ENCODE measurements around the gene ADAMTS17.
"Not testable (repeated sequence)": the region's sequence is repeated elsewhere in the genome, so short reads cannot be mapped to it uniquely, and the experiment has no call there.

The ADAMTS17 gene

GRCh38 chr15:100340721-100341238 is 995 bp downstream of the ADAMTS17 start:
- in situ Hi-C loops (cut with HindIII; ENCODE audit: low pct_ligation_motif_present, low pct_unique_long_range_greater_than_20kb, low sequenced_read_pairs): no loop called here

GRCh38 chr15:100339999-100340398 is 1.8 kb downstream of the ADAMTS17 start:
- DNase-seq: no peak
- in situ Hi-C loops (cut with HindIII; ENCODE audit: low pct_ligation_motif_present, low pct_unique_long_range_greater_than_20kb, low sequenced_read_pairs): no loop called here

More at GRCh38 chr15:100340721-100341238, 995 bp downstream of the ADAMTS17 start:
- no peak for DNase-seq

- DNase-seq; in situ Hi-C loops (cut with HindIII; ENCODE audit: low pct_ligation_motif_present, low pct_unique_long_range_greater_than_20kb, low sequenced_read_pairs): not testable (repeated sequence)
Observed at GRCh38 chr15:100339451-100339850, 2.3 kb downstream of the ADAMTS17 start.

DNA sequence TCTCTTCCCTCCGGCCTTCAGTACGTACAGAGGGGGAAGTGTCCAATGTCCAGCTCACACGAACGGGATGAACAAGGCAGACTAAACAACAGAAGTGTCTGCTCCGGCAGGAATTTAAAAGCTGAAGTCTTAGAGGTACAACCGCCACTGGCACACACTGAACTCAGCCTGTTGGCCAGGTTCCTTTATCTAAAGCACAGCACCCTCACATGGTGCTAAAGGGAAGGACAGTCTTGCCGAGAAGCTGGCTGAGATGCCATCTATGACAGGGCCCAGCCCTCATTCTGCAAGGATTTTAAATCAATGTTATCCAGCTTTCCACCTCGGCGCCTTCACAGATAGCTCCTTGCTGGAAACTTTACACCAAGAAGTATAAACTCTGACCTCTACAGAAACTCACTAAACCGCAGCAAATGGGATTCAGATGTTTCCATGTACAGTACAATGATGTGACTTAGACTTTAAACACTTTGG is 2.8 kb downstream of the ADAMTS17 start:
- in situ Hi-C loops (cut with HindIII; ENCODE audit: low pct_ligation_motif_present, low pct_unique_long_range_greater_than_20kb, low sequenced_read_pairs): no loop called here
- DNase-seq: peak; percentile 70

DNA sequence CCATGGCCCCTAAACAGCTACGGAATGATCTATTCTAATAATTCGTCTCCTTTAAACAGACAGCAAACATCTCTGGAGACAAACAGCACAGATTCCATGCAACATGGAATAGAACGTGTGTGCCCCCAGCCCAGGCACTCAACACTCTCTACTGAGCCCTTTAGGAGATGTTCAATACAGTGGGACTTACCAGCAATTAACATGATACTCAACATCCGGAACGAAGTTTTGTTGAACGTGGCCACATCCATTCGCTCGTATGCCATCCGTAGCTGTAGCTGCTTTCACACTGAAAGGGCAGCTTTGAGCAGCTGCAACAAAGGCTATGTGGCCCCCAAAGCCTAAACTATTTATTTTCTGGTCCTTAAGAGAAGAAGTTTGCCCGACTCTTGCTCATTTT is 3.5 kb downstream of the ADAMTS17 start:
- in situ Hi-C loops (cut with HindIII; ENCODE audit: low pct_ligation_motif_present, low pct_unique_long_range_greater_than_20kb, low sequenced_read_pairs): no loop called here

GRCh38 chr15:100337096-100338044 is 4.4 kb downstream of the ADAMTS17 start:
- in situ Hi-C loops (cut with HindIII; ENCODE audit: low pct_ligation_motif_present, low pct_unique_long_range_greater_than_20kb, low sequenced_read_pairs): no loop called here
- no peak for DNase-seq

More for the DNA sequence above, 3.5 kb downstream of the ADAMTS17 start:
- no peak for DNase-seq

DNA sequence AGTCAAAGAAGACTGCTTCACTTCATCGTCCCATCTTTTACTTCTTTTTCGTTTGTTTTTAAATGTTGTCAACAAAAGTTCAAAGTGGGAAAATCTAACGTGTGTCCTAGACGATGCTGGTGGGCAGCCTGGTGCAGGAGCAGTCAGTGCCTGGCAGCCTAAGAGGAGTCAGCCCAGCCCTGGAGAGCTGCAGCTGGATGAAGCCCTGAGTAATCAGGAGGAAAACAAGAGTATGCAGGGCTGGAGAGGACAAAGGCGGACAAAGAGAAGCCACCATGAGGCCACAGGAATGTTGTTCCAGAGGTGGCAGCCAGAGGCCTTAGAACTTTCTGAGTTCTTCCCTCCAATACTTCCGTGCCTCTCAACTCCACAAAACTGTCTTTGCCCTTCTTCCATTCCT is 5.7 kb downstream of the ADAMTS17 start:
- in situ Hi-C loops (cut with HindIII; ENCODE audit: low pct_ligation_motif_present, low pct_unique_long_range_greater_than_20kb, low sequenced_read_pairs): no loop called here
- DNase-seq: no peak

GRCh38 chr15:100335335-100335999 is 6.3 kb downstream of the ADAMTS17 start:
- DNase-seq: no peak

DNA sequence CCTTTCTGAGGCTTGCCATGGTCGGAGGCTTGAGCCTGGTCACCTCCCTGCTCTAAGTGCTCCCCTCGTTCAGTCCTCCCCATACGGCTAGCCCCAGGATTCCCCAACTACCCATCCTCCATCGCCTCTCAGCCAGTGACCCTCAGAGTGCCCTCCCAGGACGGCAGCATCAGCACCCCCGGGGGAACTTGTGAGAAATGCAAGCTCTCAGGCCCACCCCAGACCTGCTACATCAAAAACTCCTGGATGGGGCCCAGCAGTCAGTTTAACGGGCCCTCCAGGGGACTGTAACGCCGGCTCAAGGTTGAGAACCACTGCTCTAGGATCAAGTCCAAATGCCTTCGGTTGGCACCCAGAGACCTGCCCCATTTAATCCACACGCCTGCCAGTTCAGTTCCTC is 6.9 kb downstream of the ADAMTS17 start:
- in situ Hi-C loops (cut with HindIII; ENCODE audit: low pct_ligation_motif_present, low pct_unique_long_range_greater_than_20kb, low sequenced_read_pairs): no loop called here
- DNase-seq: no peak

More at GRCh38 chr15:100335335-100335999, 6.3 kb downstream of the ADAMTS17 start:
- in situ Hi-C loops (cut with HindIII; ENCODE audit: low pct_ligation_motif_present, low pct_unique_long_range_greater_than_20kb, low sequenced_read_pairs): no loop called here

DNA sequence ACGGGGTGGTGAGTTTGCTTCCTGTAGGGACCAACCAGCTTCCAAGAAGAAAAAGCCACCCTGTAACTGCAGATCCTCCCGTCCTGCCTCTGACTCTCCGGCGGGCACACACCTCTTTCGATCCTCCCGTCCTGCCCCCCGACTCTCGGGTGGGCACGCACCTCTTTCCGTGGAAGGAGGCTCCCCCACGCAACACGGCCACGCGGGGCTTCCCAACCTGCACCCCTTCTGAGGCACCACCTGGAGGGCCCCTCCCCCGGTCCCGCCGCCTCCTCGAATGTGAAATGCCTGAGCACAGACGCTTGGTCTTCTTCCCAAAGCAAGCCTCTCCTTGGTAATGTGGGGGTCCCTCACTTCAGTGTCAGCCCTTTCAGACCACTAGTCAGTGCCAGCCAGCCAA is 7.3 kb downstream of the ADAMTS17 start:
- no peak for DNase-seq
- in situ Hi-C loops (cut with HindIII; ENCODE audit: low pct_ligation_motif_present, low pct_unique_long_range_greater_than_20kb, low sequenced_read_pairs): no loop called here

- in situ Hi-C loops (cut with HindIII; ENCODE audit: low pct_ligation_motif_present, low pct_unique_long_range_greater_than_20kb, low sequenced_read_pairs): no loop called here
- no peak for DNase-seq
Observed at GRCh38 chr15:100334015-100334414, 7.8 kb downstream of the ADAMTS17 start.

- in situ Hi-C loops (cut with HindIII; ENCODE audit: low pct_ligation_motif_present, low pct_unique_long_range_greater_than_20kb, low sequenced_read_pairs): no loop called here
Observed at GRCh38 chr15:100333236-100333635, 8.5 kb downstream of the ADAMTS17 start.

GRCh38 chr15:100332721-100333120 is 9.1 kb downstream of the ADAMTS17 start:
- in situ Hi-C loops (cut with HindIII; ENCODE audit: low pct_ligation_motif_present, low pct_unique_long_range_greater_than_20kb, low sequenced_read_pairs): no loop called here
- no peak for DNase-seq

More at GRCh38 chr15:100333236-100333635, 8.5 kb downstream of the ADAMTS17 start:
- DNase-seq: no peak

- in situ Hi-C loops (cut with HindIII; ENCODE audit: low pct_ligation_motif_present, low pct_unique_long_range_greater_than_20kb, low sequenced_read_pairs): no loop called here
- no peak for DNase-seq
Observed at GRCh38 chr15:100332231-100332630, 9.5 kb downstream of the ADAMTS17 start.

DNA sequence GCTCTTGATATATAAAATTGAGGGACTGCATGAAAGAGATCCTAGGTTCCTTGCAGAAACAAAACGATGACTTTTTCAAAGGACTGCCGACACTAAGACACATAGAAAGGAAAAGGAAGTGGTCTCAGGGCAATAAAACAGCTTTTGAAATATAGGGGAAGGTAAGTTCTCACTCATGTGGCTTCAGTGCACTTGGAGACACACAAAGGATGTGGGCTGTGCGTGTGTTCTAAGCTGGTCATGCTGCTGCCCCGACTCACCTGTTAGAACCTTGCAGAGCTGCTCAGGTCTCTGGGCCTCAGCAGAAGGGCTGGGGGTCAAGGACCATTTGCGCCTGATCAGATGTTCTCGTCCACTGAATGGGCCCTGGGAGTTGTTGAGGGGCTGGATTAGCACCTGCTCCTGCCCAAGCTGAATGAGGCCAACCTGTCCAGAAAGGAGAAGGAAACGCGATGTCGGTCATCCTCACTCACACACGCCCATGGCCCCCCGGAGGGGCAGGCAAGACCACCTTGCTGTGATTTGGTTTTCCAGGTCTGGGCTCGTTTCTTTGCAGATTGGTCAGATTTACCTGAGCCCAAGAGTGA is 11.1 kb downstream of the ADAMTS17 start:
- in situ Hi-C loops (cut with HindIII; ENCODE audit: low pct_ligation_motif_present, low pct_unique_long_range_greater_than_20kb, low sequenced_read_pairs): no loop called here
- no peak for DNase-seq

DNA sequence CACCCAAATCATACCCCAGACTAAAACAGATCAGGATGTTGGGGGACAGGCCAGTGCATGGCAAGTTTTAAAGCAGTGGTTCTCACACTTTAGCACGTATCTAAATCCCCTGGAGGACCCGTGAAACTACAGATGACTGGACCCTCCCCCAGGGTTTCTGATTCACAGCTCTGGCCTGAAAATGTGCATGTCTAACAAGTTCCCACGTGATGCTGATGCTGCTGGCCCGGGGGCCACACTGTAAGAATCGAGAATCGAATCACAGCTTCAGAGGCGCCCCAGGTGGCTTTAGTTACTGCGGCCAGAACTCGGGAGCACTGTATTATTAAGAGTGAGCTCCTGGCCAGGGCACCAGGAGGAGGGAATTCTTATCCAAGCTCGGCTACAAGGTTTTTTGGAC is 11.6 kb downstream of the ADAMTS17 start:
- in situ Hi-C loops (cut with HindIII; ENCODE audit: low pct_ligation_motif_present, low pct_unique_long_range_greater_than_20kb, low sequenced_read_pairs): no loop called here

GRCh38 chr15:100328796-100329195 is 13.0 kb downstream of the ADAMTS17 start:
- DNase-seq: no peak
- in situ Hi-C loops (cut with HindIII; ENCODE audit: low pct_ligation_motif_present, low pct_unique_long_range_greater_than_20kb, low sequenced_read_pairs): no loop called here

More for the DNA sequence above, 11.6 kb downstream of the ADAMTS17 start:
- no peak for DNase-seq

DNA sequence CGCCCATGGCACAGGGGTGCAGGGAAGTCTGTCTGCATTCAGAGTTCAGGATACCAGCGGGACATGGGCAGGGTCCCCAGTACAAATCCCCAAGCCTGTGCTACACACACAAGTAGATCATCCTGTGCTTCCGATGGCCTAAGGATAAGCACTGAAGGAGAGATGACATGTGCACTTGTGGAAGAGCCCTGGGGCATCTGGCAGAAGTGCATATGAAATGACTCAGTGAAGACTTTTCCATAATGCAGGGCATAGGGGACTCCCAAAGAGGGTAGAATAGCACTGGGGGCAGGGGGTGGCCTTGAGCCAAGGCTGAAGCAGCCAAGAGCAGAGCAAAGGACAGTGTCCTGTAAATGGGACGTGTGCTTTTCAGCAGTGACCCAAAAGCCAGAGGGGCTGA is 22.9 kb downstream of the ADAMTS17 start:
- no peak for DNase-seq
- in situ Hi-C loops (cut with HindIII; ENCODE audit: low pct_ligation_motif_present, low pct_unique_long_range_greater_than_20kb, low sequenced_read_pairs): no loop called here
